ENCODE results near the gene MGRN1.

DNA sequence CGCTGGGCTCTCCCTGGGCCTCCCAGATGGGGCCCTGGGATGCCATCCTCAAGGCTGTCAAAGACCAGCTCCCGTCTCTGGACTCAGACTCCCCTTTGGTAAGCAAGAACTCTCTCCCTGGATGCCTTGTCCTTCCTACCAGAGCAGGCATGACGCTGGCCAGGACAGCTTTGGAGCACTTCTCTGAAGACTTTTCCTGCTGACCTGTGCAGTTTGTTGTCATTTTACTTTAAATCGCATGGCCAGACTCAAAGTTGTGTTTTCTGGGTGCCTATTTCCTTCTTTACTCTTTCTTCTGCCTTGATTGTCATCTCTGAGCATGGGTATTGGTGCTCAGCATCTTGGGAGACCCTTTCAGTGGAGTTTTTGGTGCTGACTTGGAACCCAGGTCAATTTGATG, 111.9 kb downstream of the MGRN1 start:
- TF ChIP-seq, protein P1, sequence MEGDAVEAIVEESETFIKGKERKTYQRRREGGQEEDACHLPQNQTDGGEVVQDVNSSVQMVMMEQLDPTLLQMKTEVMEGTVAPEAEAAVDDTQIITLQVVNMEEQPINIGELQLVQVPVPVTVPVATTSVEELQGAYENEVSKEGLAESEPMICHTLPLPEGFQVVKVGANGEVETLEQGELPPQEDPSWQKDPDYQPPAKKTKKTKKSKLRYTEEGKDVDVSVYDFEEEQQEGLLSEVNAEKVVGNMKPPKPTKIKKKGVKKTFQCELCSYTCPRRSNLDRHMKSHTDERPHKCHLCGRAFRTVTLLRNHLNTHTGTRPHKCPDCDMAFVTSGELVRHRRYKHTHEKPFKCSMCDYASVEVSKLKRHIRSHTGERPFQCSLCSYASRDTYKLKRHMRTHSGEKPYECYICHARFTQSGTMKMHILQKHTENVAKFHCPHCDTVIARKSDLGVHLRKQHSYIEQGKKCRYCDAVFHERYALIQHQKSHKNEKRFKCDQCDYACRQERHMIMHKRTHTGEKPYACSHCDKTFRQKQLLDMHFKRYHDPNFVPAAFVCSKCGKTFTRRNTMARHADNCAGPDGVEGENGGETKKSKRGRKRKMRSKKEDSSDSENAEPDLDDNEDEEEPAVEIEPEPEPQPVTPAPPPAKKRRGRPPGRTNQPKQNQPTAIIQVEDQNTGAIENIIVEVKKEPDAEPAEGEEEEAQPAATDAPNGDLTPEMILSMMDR (IDR thresholded peaks at IDR 0.05), result no peak
- TF ChIP-seq EZH2 (IDR thresholded peaks at IDR 0.05; ENCODE audit: borderline replicate concordance, insufficient read depth, low read depth, low read length, poor library complexity, severe bottlenecking), result no peak

All from B cell (primary cell).